ENCODE data around the gene MPI. TPM values are rescaled to one million over a fixed set of nuclear protein-coding genes. Genes with fewer than 3 reads are reported as not detected.

The MPI gene
- total and polyA plus RNA-seq, 2 donors (not counting 1 experiment from before 2014, with no cell fraction given), result 50.7 to 65.0 TPM

GRCh38 chr15:74847432-74847831, 42.4 kb upstream of the MPI start:
- Histone ChIP-seq H3K4me1 (ENCODE audit: control insufficient read depth, extremely low read depth, insufficient read depth, low read length) (peaks cover 4% of the 10 kb centered on the region), H3K4me3 (replicated peaks in 1 of 4; ENCODE audit: control extremely low read depth in 1 of 4, insufficient read depth in 1 of 4, low read depth in 3 of 4, low read length in 4 of 4) (no peak overlapping the region)

DNA sequence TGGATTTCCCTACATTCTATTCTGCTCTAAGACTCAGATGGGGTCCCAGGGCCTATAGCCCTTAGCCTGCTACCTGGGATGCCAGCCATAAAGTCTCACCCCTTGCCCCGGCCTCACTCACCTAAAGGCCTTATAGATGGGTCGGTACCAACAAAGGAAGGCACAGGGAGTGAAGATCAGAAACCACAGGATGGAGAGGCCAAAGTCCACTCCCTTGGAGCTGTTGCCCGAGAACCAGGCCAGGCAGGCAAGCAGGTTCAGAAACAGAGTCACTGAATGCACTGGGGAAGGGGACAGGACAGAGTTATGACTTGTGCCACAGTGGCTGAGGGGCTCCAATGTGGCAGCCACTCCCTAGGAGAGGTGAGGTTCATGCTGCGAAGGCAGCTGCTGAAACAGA, 39.4 kb upstream of the MPI start:
- Histone ChIP-seq H2AFZ (ENCODE audit: low read length) (no peak overlapping the region), H3K79me2 (ENCODE audit: control insufficient read depth, insufficient read depth, low read length) (no peaks in the 10 kb centered on the region), H3K4me3 (replicated peaks in 1 of 4; ENCODE audit: control extremely low read depth in 1 of 4, insufficient read depth in 1 of 4, low read depth in 3 of 4, low read length in 4 of 4) (no peak overlapping the region), H3K27ac (ENCODE audit: insufficient read depth, low read length) (no peak overlapping the region), H4K20me1 (ENCODE audit: control insufficient read depth, extremely low read depth, insufficient read depth, low read length) (no peaks in the 10 kb centered on the region), H3K4me1 (ENCODE audit: control insufficient read depth, extremely low read depth, insufficient read depth, low read length) (no peaks in the 10 kb centered on the region), H3K9me3 (ENCODE audit: control insufficient read depth, insufficient read depth, low read depth, low read length) (no peaks in the 10 kb centered on the region), H3K27me3 (ENCODE audit: control insufficient read depth, insufficient read depth, low read length) (no peaks in the 10 kb centered on the region), H3K4me2 (ENCODE audit: extremely low read depth, insufficient read depth, low read length) (no peak overlapping the region), H3K9ac (ENCODE audit: insufficient read depth, low read length) (no peak overlapping the region), H3K36me3 (ENCODE audit: control insufficient read depth, insufficient read depth, low read length) (peaks cover 15% of the 10 kb centered on the region)
- TF ChIP-seq, protein P1, sequence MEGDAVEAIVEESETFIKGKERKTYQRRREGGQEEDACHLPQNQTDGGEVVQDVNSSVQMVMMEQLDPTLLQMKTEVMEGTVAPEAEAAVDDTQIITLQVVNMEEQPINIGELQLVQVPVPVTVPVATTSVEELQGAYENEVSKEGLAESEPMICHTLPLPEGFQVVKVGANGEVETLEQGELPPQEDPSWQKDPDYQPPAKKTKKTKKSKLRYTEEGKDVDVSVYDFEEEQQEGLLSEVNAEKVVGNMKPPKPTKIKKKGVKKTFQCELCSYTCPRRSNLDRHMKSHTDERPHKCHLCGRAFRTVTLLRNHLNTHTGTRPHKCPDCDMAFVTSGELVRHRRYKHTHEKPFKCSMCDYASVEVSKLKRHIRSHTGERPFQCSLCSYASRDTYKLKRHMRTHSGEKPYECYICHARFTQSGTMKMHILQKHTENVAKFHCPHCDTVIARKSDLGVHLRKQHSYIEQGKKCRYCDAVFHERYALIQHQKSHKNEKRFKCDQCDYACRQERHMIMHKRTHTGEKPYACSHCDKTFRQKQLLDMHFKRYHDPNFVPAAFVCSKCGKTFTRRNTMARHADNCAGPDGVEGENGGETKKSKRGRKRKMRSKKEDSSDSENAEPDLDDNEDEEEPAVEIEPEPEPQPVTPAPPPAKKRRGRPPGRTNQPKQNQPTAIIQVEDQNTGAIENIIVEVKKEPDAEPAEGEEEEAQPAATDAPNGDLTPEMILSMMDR (conservative IDR thresholded peaks at IDR 0.05 in 1 of 2, IDR thresholded peaks at IDR 0.05 in 1 of 2; ENCODE audit: low read depth in 1 of 2, low read length in 2 of 2), result no peak
- no peak for TF ChIP-seq EZH2 (IDR thresholded peaks at IDR 0.05; ENCODE audit: low read length, missing control alignments)
- DNase-seq (ENCODE audit: low read depth in 2 of 2), result no peak

More at GRCh38 chr15:74847432-74847831, 42.4 kb upstream of the MPI start:
- Histone ChIP-seq H3K79me2 (ENCODE audit: control insufficient read depth, insufficient read depth, low read length) (no peaks in the 10 kb centered on the region), H3K36me3 (ENCODE audit: control insufficient read depth, insufficient read depth, low read length) (peaks cover 15% of the 10 kb centered on the region), H3K9me3 (ENCODE audit: control insufficient read depth, insufficient read depth, low read depth, low read length) (no peaks in the 10 kb centered on the region), H3K27ac (ENCODE audit: insufficient read depth, low read length) (no peak overlapping the region), H2AFZ (ENCODE audit: low read length) (no peak overlapping the region), H4K20me1 (ENCODE audit: control insufficient read depth, extremely low read depth, insufficient read depth, low read length) (no peaks in the 10 kb centered on the region), H3K4me2 (ENCODE audit: extremely low read depth, insufficient read depth, low read length) (no peak overlapping the region), H3K27me3 (ENCODE audit: control insufficient read depth, insufficient read depth, low read length) (no peaks in the 10 kb centered on the region), H3K9ac (ENCODE audit: insufficient read depth, low read length) (no peak overlapping the region)
- DNase-seq (ENCODE audit: low read depth in 2 of 2), result no peak
- TF ChIP-seq EZH2 (IDR thresholded peaks at IDR 0.05; ENCODE audit: low read length, missing control alignments), result no peak
- TF ChIP-seq, protein P1 (conservative IDR thresholded peaks at IDR 0.05 in 1 of 2, IDR thresholded peaks at IDR 0.05 in 1 of 2; ENCODE audit: low read depth in 1 of 2, low read length in 2 of 2), result no peak

DNA sequence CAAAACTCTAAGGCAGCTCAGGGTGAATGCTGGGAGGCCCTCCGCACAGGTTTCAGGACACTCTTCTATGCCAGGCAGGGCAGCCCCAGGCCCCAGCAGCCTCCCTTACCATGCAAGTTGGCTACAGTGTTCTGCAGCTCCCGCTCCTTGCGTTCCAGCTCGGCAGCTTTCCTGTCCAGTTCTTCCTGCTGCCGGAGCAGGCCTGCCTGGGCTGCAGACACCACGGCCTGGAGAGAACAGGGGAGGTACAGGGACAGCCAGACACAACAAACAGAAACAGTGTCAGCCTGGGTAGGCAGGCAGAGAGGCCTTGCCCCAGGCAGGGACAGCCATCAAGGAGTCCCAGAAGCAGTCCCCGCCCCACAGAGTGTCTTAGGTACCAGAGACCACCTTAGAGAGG, 37.9 kb upstream of the MPI start:
- H3K4me1 ChIP-seq (ENCODE audit: control insufficient read depth, extremely low read depth, insufficient read depth, low read length), result no peaks in the 10 kb centered on the region
- no peaks in the 10 kb centered on the region for H4K20me1 ChIP-seq (ENCODE audit: control insufficient read depth, extremely low read depth, insufficient read depth, low read length)
- no peak for DNase-seq (ENCODE audit: low read depth in 2 of 2)
- no peak overlapping the region for H3K27ac ChIP-seq (ENCODE audit: insufficient read depth, low read length)
- no peak overlapping the region for H2AFZ ChIP-seq (ENCODE audit: low read length)
- H3K9ac ChIP-seq (ENCODE audit: insufficient read depth, low read length), result no peak overlapping the region
- H3K27me3 ChIP-seq (ENCODE audit: control insufficient read depth, insufficient read depth, low read length), result no peaks in the 10 kb centered on the region
- no peak for TF ChIP-seq EZH2 (IDR thresholded peaks at IDR 0.05; ENCODE audit: low read length, missing control alignments)
- TF ChIP-seq, protein P1 (conservative IDR thresholded peaks at IDR 0.05 in 1 of 2, IDR thresholded peaks at IDR 0.05 in 1 of 2; ENCODE audit: low read depth in 1 of 2, low read length in 2 of 2), result no peak
- no peaks in the 10 kb centered on the region for H3K9me3 ChIP-seq (ENCODE audit: control insufficient read depth, insufficient read depth, low read depth, low read length)
- H3K4me3 ChIP-seq (replicated peaks in 1 of 4; ENCODE audit: control extremely low read depth in 1 of 4, insufficient read depth in 1 of 4, low read depth in 3 of 4, low read length in 4 of 4), result no peak overlapping the region
- no peak overlapping the region for H3K4me2 ChIP-seq (ENCODE audit: extremely low read depth, insufficient read depth, low read length)
- H3K79me2 ChIP-seq (ENCODE audit: control insufficient read depth, insufficient read depth, low read length), result no peaks in the 10 kb centered on the region
- H3K36me3 ChIP-seq (ENCODE audit: control insufficient read depth, insufficient read depth, low read length), result peaks cover 14% of the 10 kb centered on the region
